Right lobe of liver (tissue), 4 donors: ENCODE results near the gene CLSTN2.

ENCODE experiments used
- CTCF ChIP-seq, 4 donors: fragments of 200-600 bp in 3 of 4; fragments of 450-650 bp in 1 of 4; IDR thresholded peaks; one replicate each; pipeline versions ENCODE4 v1.5.1 to v1.8.0; 2016 to 2022; ENCODE audit warnings: antibody characterized with exemption in 4 of 4, mild to moderate bottlenecking in 2 of 4
- POLR2A ChIP-seq: fragments of 450-650 bp; IDR thresholded peaks from one replicate; pipeline ENCODE4 v1.6.1; 2017; ENCODE audit warnings: antibody characterized with exemption, mild to moderate bottlenecking
- donor health status: DM: no; HTN: no; CAD: no.
- donor health status: DM: no; HTN: no; CAD: no.
- donor health status: DM: no; HTN: yes; CAD: no.

- TF ChIP-seq CTCF (IDR thresholded peaks at IDR 0.05) (no peak), POLR2A (no peak)
These were observed 121.1 kb downstream of the CLSTN2 start for GRCh38 chr3:140056047-140056446.
